Cerebellar cortex (tissue), 1 donor: ENCODE measurements around the gene RICTOR.

Source experiments
- DNase-seq: peaks from one replicate; pipeline ENCODE4 v3.0.0-alpha.2; 2015; ENCODE audit warnings: low spot score

RICTOR gene

GRCh38 chr5:39092581-39093351 lies 18.6 kb upstream of the RICTOR start:
- DNase-seq, result no peak

GRCh38 chr5:39091940-39092580 lies 17.9 kb upstream of the RICTOR start:
- DNase-seq, result no peak

DNA sequence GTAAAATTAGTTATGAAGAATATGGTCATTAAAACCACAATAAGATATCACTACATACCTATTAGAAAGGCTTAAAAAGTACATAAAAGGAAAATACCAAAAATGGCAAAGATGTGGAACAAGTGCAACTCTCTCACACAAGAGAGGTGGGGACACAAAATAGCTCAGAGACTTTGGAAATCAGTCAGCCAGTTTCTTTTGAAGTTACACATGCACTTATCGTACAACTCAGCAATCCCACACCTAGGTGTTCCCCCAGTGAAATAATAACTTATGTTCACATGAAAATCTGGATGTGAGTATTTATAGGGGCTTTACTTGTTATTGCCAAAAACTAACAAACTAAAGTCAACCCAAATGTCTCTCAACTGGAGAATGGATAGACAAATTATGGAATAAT lies 9.8 kb upstream of the RICTOR start:
- no peak for DNase-seq

DNA sequence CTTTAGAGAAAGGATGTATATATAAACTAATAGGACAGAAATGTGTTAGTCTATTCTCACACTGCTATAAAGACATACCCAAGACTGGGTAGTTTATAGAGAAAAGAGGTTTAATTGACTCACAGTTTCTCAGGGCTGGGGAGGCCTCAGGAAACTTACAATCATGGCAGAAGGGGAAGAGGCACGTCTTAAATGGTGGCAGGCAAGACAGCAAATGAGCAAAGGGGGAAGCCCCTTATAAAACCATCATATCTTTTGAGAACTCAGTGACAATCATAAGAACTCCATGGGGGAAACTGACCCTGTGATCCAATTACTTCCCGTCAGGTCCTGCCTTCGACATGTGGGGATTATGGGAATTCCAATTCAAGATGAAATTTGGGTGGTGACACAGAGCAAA lies 8.8 kb upstream of the RICTOR start:
- no peak for DNase-seq

DNA sequence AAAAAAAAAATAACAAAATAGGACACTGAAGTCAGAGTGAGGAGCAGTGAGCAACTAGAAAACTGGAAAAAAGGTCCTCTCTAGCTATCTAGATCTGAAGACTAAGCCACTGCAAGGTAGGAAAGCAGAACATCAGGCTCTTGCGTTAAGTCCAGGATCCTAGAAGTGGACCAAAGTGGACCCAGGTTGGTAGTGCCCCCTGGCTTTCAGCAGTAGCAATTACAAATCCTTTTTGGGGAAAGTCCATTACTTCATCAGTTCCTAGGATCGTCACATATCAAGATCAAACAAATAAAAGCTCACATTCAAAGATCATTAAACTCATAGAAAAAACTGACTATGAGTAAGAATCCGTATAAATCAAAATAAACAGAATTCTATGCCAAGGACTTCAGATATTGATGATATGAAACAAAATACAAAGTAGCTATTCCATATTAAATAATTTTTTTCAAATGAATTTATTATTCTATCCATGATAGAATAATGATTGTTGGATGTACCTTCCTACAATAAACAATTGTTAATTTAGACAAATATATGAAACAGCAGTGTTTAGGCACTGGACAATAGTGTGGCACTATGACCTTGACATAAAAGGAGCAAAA lies 6.5 kb upstream of the RICTOR start:
- peak; percentile 67 for DNase-seq

DNA sequence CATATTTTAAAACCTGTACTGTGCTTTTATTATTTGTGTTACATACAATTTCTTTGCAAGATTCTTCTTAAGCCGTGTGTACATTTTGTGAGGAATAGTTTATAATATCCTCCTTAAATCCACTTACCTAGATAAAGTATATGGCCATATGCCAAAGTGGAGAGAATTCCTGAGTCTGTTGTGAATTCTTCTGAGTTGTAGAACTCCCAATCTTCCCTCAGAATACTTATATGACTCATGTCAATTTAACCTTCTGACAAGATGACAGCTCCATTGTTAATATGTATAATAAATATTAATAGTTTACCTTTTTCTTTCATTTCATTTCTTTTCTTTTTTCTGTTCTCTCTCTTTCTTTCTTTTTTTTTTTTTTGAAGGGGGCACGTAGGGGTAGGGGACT lies 6.0 kb upstream of the RICTOR start:
- DNase-seq, result no peak

- DNase-seq, result no peak
Measured at GRCh38 chr5:39079147-39079546, 4.9 kb upstream of the RICTOR start.

GRCh38 chr5:39076757-39077728 lies 2.8 kb upstream of the RICTOR start:
- DNase-seq, result no peak

DNA sequence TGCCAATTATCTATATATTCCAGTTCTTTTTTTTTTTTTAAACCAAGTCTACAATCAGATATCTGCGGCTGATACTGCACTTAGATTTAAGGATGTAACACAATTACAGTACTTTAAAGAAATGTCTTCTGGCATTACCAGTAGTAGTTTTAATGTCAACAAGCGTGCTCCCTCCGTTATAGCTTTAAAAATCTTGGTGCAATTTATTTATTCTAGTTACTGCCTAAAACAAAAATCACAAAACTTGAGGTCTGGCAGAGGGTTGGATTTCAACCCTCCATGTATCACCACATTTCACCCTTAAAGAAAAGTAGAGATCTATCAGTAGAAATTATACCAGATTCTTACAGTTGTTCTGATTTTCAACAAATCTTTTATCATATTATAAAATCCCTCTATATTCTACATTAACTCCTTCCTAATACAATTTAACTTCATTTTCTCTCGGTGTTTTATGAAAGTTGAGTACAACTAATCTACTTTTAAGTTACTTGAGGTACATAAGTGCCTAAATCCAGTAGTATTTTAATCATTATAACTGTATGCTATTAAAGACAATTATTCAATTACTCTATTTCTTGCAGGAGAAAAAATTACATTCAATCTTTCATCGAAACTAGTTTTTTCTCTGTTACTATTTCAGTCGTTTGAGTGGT lies 2.0 kb upstream of the RICTOR start:
- DNase-seq, result no peak

GRCh38 chr5:39073767-39074016 lies 507 bp downstream of the RICTOR start:
- no peak for DNase-seq

DNA sequence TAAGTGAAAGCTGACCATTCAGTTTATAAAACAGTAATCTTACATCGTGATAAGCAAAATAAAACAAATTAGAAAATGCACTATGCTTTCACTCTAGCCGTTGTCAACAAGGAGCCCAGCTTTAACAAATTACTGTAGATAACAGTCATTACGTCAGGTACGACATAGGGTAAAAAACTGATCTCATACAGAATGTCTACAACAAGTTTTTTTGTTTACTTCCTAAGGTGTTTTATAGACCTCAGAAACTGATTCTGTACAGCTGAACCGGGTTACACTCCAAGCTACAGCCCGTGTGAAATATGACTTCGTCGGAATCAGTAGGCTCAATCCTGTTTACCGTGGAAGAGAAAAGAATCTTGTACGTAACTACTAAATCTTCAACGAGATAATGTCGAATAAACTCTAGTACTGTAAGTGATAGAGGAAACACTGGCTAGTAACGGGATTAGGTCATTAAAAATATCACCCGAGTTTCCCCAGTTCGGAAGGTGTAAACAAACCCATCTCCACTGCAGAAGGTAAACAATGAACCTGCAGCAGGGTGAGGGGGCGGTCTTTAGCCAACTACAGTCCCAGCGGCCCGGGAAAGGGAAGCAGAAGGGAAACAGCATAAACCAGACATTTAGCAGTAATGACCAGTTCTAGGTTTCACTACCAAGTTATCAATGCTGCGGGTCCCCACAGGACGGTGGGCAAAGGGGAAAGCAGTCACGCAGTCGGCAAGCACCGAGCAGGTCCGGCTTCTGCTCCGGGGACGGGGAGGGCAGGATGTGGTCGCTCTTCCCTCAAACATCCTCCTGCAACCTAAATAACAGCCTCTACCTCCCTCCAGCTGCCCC lies 1.1 kb downstream of the RICTOR start:
- DNase-seq, result peak; percentile 69

DNA sequence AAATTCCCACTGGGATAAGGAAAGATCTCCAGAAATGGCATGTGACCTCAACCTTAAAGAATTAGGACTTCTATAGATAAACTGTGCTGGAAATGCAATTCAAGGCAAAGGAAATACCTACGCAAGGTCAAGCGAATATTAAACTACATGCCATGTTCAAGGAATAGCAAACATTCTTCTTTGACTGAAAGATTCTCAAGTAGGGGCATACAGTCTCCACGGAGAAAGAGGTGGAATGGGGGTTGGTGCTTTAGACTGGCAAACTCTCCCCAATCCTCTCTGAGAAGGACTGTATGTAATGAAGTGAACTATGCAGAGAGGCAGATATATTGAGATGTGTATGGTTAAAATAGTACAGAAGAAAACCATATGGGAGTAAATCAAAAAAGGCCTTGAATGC lies 6.1 kb downstream of the RICTOR start:
- no peak for DNase-seq

DNA sequence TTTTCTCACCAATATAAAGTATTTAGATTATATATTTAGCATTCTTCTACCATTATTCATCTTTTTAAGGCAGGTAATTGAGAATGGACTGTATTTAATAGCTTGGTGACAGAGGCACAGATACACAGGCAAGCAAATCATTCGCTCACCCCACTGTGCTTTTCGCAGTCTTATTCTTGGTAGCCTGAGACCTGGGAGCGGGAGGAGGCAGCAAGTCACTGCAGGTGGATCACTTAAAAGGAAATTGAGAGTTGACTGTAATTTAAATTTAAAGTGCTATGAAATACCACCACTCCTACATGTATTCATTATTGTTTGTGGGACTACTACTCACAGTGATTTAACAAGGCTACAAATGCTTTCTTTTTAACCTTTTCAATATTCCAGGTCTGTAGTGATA lies 9.7 kb downstream of the RICTOR start:
- no peak for DNase-seq

DNA sequence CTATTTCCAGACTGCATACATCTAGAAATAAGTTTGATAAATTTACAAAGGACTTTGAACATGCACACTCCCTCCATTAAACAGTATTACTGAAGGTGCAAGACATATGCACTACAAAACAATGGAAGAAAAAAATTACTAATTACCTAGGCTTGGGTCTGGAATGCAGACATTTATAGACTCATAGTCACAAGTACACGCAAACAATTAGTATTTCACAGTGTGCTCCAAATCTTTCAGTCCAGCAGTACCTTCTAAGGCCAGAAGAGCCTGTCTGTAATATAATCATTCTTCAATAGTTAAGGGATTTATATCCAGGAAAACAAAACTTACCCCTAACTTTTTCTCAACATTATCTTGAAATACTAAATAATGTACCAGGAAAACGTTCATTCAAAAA lies 11.2 kb downstream of the RICTOR start:
- no peak for DNase-seq

DNA sequence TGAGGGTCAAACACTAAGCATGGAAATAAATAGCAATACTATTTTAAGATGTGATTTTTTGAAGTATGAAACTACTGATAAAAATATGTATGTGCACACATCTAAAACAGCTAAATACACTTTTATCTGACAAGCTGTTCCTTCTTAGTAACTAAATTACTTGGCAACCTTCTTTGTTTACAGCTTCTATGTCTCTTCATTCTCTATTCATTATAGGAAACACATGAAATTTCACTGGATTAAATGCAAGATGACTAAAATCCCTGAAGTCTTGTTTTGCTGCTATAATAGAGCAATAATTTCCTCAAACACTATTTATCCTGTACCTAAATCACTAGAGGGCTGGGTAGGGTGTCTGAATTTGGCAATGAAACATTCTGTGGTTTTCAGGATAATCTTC lies 11.7 kb downstream of the RICTOR start:
- no peak for DNase-seq

GRCh38 chr5:39062104-39062503 lies 12.1 kb downstream of the RICTOR start:
- no peak for DNase-seq

DNA sequence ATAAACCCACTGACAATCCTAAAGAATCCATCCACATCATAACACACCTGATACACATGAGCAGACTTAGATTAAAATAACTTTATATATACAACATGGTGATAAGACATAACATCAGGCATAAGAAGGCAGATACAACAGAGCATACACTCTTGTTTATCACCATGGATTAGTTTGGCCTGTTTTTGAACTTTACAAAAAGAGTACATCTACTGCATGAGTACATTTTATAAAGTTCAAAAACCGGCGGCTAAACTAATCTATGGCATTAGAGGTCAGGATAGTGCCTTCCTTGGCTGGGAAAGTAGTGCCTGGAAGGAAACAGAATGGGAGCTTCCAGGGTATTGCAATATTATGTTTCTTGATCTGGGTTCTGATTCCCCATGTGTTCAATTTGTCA lies 15.1 kb downstream of the RICTOR start:
- no peak for DNase-seq

DNA sequence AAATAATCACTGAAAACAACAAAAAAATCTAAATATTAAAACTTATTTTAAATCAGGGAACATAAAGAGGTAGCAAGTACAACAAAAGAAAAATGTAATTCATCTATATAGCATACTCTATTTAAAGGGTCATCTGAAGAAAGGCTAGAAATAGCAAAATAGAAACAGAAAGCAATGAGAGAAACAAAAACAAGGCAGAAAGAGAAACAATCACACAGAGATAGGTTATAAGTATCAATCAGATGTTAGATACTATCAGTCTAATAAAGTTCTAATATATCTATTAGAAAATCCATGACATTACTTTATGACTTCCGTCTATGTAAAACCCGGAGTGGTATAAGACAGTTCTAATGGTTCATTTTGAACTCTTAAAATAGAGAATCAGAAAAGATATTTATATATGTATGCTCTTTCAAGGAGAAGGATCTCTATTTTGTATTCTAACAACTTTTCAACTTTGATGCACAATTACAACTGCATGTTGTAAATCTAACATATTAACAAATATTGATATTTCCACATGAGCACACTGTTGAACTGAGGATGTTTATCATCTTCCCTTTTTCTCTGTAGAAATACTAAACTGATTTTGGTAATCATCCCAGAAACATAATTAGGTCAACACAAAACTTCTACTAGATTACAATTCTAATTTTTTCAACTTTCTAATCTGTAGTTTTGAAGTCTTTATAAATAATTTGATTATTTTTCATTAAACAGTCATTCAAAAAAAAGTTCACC lies 15.8 kb downstream of the RICTOR start:
- DNase-seq, result no peak

- DNase-seq, result no peak
Measured at GRCh38 chr5:39057734-39058133, 16.5 kb downstream of the RICTOR start.

DNA sequence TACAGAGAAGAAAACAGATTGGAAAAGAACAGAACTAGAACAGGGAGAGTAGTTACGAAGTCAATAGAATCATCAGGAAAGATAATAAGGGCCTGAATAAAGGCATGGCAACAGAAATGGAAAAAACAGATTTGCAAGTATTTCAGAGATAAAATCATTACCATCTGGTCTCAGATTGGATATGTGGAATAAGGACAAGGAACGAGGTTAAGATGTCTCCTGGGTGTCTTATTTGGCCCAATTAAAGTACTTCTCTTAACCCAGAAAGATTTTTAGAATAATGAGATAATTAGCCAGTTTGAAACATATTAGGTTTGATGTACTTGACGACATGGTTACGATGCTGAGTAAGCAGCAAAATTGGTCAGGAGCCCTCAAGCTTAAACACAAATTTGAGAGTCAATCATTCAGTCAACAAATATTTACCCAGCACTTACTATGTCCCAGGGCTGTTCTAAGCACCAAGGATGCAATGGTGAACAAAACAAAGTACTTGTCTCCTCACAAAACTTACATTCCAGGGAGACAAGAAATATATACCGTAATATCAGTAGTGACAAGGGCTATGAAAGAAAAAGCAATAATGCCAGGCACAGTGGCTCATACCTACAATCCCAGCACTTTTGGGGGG lies 18.3 kb downstream of the RICTOR start:
- no peak for DNase-seq
